Activated B cell treated with CpG ODN at 0.5 μM for 24 hours (primary cell): ENCODE data around the gene PGAP3. TPM values are rescaled to one million over a fixed set of nuclear protein-coding genes. Genes with fewer than 3 reads are reported as not detected.

Source experiments
- ATAC-seq: fragments of 200-7000 bp; cut with Tn5 transposase; one replicate; pipeline ENCODE4 v1.10.0; 2021; ENCODE audit warnings: low read depth, mild to moderate bottlenecking, moderate library complexity
- CTCF ChIA-PET: fragments of 350-600 bp; sonication (Branson Sonifier 250); formaldehyde crosslinking; loops from one replicate; lab custom pipeline; 2021; ENCODE audit warnings: antibody characterized with exemption; lab: Charles Lee
- POLR2A ChIA-PET: fragments of 350-600 bp; sonication (Branson Sonifier 250); formaldehyde crosslinking; loops from one replicate; lab custom pipeline; 2021; ENCODE audit warnings: antibody characterized with exemption; lab: Charles Lee
- DNase-seq: peaks from one replicate; pipeline ENCODE4 v3.0.0; 2022
- H3K27ac Mint-ChIP-seq: one replicate; pipeline ENCODE4 v1.8.0; 2020; ENCODE audit warnings: mixed read lengths
- H3K27me3 Mint-ChIP-seq: one replicate; pipeline ENCODE4 v1.8.0; 2021; ENCODE audit warnings: mixed read lengths
- H3K36me3 Mint-ChIP-seq: one replicate; pipeline ENCODE4 v1.8.0; 2021; ENCODE audit warnings: low read depth, mixed read lengths
- H3K4me1 Mint-ChIP-seq: one replicate; pipeline ENCODE4 v1.8.0; 2021; ENCODE audit warnings: mixed read lengths
- H3K4me3 Mint-ChIP-seq: one replicate; pipeline ENCODE4 v1.8.0; 2020; ENCODE audit warnings: mild to moderate bottlenecking, mixed read lengths
- H3K9me3 Mint-ChIP-seq: one replicate; pipeline ENCODE4 v1.8.0; 2020; ENCODE audit warnings: mixed read lengths
- CTCF ChIP-seq: fragments of 200-600 bp; IDR thresholded peaks from one replicate; pipeline ENCODE4 v1.8.0; 2022; ENCODE audit warnings: antibody characterized with exemption, mild to moderate bottlenecking
- intact Hi-C: fragments of 100-400 bp; cut with micrococcal nuclease; formaldehyde crosslinking; loops from one replicate; pipeline ENCODE4 v1.15.1; 2024
- total RNA-seq: library from RNA; stranded (reverse); gene quantifications from 2 replicates; pipeline ENCODE4 v1.2.3, GENCODE V29; 2022

Gene PGAP3
- total RNA-seq, 1 donor from 2014 or later: 24.0 TPM

DNA sequence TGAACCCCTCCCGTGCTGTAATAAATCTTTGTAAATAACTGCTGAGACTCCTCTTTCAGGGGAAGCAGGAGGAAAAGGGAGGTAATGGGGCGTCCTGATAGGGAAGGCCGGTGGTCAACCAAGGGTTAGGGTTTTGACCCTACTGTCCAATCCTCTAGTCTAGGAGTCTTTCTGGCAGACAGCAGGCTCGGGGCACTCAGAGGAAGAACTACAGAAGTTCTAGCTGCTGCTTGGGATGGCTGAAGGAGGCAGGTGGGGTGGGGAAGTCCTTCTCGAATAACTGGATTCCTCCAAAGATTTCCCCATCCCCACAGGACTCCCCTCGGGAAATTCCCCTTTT is 51.3 kb downstream of the PGAP3 start:
- DNase-seq (no peak), ATAC-seq (peak; percentile 14)
- Mint-ChIP-seq H3K36me3 (peaks cover 4% of the 10 kb centered on the region), H3K9me3 (no peaks in the 10 kb centered on the region), H3K4me3 (peak overlapping the region; percentile 90), H3K27me3 (no peaks in the 10 kb centered on the region), H3K4me1 (peaks cover 59% of the 10 kb centered on the region), H3K27ac (peak overlapping the region; percentile 86)
- intact Hi-C loops: loop anchor here (2.0 to 5.0 kb wide), 3 partner anchors 14 to 346 kb away; partner anchors contain the start of gene PSMD3
- TF ChIP-seq CTCF: no peak
- ChIA-PET POLR2A (interaction anchor here (2.0 kb wide), 1 partner anchor 52 kb away, joined by 6 read pairs; the partner anchor contains the start of gene PGAP3), CTCF (interaction anchor here (0.6 to 1.9 kb wide), 4 partner anchors 13 to 89 kb away, joined by 3 to 8 read pairs (median 5); partner anchors contain the start of gene PNMT)

DNA sequence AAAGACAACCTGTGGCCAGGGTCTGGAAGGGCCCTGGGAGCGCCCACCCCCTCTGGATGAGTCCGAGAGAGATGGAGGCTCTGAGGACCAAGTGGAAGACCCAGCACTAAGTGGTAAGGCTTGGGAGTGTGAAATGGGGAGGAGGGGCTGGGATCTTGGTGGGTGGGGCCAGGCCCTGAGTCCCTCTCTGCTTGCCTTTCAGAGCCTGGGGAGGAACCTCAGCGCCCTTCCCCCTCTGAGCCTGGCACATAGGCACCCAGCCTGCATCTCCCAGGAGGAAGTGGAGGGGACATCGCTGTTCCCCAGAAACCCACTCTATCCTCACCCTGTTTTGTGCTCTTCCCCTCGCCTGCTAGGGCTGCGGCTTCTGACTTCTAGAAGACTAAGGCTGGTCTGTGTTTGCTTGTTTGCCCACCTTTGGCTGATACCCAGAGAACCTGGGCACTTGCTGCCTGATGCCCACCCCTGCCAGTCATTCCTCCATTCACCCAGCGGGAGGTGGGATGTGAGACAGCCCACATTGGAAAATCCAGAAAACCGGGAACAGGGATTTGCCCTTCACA is 52.2 kb downstream of the PGAP3 start:
- Mint-ChIP-seq H3K27ac (peak overlapping the region; percentile 65), H3K4me1 (peaks cover 50% of the 10 kb centered on the region), H3K4me3 (peak overlapping the region; percentile 32), H3K27me3 (peaks cover 3% of the 10 kb centered on the region), H3K36me3 (peaks cover 4% of the 10 kb centered on the region), H3K9me3 (no peaks in the 10 kb centered on the region)
- POLR2A ChIA-PET: interaction anchor here (0.7 kb wide), 1 partner anchor 18 kb away, joined by 3 read pairs; no protein-coding TSS in a partner anchor
- CTCF ChIA-PET: interaction anchor here (1.0 to 4.0 kb wide), 6 partner anchors 13 to 477 kb away, joined by 3 to 56 read pairs (median 7); partner anchors contain the start of genes MIEN1 and PNMT
- intact Hi-C loops: loop anchor here (2.0 to 5.0 kb wide), 3 partner anchors 13 to 347 kb away; partner anchors contain the start of gene PSMD3
- TF ChIP-seq CTCF: no peak
- ATAC-seq (no peak), DNase-seq (no peak)

GRCh38 chr17:39634384-39634871 is 53.4 kb downstream of the PGAP3 start:
- H3K4me1 Mint-ChIP-seq: peaks cover 40% of the 10 kb centered on the region
- no peak overlapping the region for H3K4me3 Mint-ChIP-seq
- H3K36me3 Mint-ChIP-seq: peaks cover 4% of the 10 kb centered on the region
- DNase-seq: no peak
- ChIA-PET CTCF (interaction anchor here (0.9 to 4.0 kb wide), 8 partner anchors 11 to 346 kb away, joined by 3 to 56 read pairs (median 6); partner anchors contain the start of genes MIEN1, PNMT and PSMD3), POLR2A (interaction anchor here (0.6 to 1.1 kb wide), 2 partner anchors 95 to 121 kb away, joined by 4 to 8 read pairs; no protein-coding TSS in a partner anchor)
- H3K27ac Mint-ChIP-seq: no peak overlapping the region
- intact Hi-C loops: no loop called here
- TF ChIP-seq CTCF: peak; percentile 43
- H3K27me3 Mint-ChIP-seq: peaks cover 8% of the 10 kb centered on the region
- no peaks in the 10 kb centered on the region for H3K9me3 Mint-ChIP-seq
- ATAC-seq: no peak

DNA sequence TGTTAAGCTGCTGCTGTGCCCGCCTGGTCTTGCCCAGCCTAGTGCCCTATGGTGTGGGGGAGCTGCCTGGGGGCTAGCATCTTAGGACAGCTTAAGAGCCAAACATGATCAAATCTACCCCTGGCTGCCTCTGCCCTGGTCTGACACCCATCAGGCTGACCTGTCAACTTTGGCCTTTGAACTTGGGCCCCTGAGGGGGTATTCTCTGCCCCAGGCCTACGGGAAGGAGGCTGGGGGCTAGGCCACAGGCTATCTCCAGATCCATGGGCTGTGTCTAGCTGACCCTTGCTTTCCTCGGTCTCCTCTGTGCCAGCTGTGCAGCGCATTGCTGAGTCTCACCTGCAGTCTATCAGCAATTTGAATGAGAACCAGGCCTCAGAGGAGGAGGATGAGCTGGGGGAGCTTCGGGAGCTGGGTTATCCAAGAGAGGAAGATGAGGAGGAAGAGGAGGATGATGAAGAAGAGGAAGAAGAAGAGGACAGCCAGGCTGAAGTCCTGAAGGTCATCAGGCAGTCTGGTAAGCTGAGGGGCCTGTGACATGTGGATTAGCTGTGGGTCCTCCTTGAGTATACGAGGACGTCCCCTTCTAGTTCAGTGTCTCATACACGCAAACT is 54.2 kb downstream of the PGAP3 start:
- ChIA-PET POLR2A (interaction anchor here (0.6 to 0.9 kb wide), 2 partner anchors 11 to 97 kb away, joined by 3 to 6 read pairs; partner anchors contain the start of gene MIEN1), CTCF (interaction anchor here (0.6 to 4.0 kb wide), 7 partner anchors 11 to 231 kb away, joined by 3 to 56 read pairs (median 5); partner anchors contain the start of gene PNMT)
- DNase-seq (no peak), ATAC-seq (no peak)
- Mint-ChIP-seq H3K9me3 (no peaks in the 10 kb centered on the region), H3K36me3 (peaks cover 4% of the 10 kb centered on the region), H3K27me3 (peaks cover 9% of the 10 kb centered on the region), H3K27ac (no peak overlapping the region), H3K4me1 (peaks cover 33% of the 10 kb centered on the region), H3K4me3 (no peak overlapping the region)
- TF ChIP-seq CTCF: no peak
- intact Hi-C loops: no loop called here
